Activated T-cell treated with anti-CD3 and anti-CD28 coated beads, Interleukin-2, amount 50 U/mL, for 24 hours (primary cell): ENCODE data around the gene SHC2.

ENCODE experiments used
- DNase-seq: peaks from one replicate; pipeline ENCODE4 v3.0.0-alpha.2; 2020
- H3K27ac Mint-ChIP-seq: 2 replicates; pipeline ENCODE4 v1.8.0; 2020; ENCODE audit warnings: mild to moderate bottlenecking, mixed read lengths
- H3K27me3 Mint-ChIP-seq: 2 replicates; pipeline ENCODE4 v1.8.0; 2020; ENCODE audit warnings: mixed read lengths
- H3K36me3 Mint-ChIP-seq: 2 replicates; pipeline ENCODE4 v1.8.0; 2020; ENCODE audit warnings: low read depth, mixed read lengths
- H3K4me1 Mint-ChIP-seq: 2 replicates; pipeline ENCODE4 v1.8.0; 2020; ENCODE audit warnings: low read depth, mixed read lengths
- H3K4me3 Mint-ChIP-seq: 2 replicates; pipeline ENCODE4 v1.8.0; 2020; ENCODE audit warnings: mild to moderate bottlenecking, moderate library complexity, mixed read lengths
- H3K9me3 Mint-ChIP-seq: 2 replicates; pipeline ENCODE4 v1.8.0; 2020; ENCODE audit warnings: mixed read lengths

The SHC2 gene

DNA sequence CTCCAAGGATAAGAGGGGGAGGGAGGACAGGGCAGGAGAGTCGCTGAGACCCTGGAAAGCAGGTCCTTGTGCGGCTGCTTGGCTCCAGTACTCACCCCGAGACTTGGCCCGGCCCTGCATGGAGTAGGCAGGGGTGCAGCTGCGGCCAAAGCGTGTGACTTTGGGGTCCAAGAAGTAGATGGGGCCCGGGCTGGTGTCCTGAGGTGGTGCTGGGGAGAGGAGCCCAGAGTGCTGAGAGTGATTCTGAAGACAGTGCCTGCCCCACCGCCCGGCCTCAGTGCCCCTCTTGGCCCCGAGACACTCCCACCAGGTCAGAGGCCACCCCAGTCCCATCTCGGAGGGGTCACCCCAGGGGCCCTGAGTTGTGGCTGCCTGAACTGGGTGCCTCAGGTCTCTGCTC lies 6.7 kb upstream of the SHC2 start:
- no peaks in the 10 kb centered on the region for H3K4me1 Mint-ChIP-seq
- no peaks in the 10 kb centered on the region for H3K9me3 Mint-ChIP-seq
- H3K27ac Mint-ChIP-seq, result no peak overlapping the region
- DNase-seq, result no peak
- peaks cover 8% of the 10 kb centered on the region for H3K27me3 Mint-ChIP-seq
- no peaks in the 10 kb centered on the region for H3K36me3 Mint-ChIP-seq
- no peak overlapping the region for H3K4me3 Mint-ChIP-seq

DNA sequence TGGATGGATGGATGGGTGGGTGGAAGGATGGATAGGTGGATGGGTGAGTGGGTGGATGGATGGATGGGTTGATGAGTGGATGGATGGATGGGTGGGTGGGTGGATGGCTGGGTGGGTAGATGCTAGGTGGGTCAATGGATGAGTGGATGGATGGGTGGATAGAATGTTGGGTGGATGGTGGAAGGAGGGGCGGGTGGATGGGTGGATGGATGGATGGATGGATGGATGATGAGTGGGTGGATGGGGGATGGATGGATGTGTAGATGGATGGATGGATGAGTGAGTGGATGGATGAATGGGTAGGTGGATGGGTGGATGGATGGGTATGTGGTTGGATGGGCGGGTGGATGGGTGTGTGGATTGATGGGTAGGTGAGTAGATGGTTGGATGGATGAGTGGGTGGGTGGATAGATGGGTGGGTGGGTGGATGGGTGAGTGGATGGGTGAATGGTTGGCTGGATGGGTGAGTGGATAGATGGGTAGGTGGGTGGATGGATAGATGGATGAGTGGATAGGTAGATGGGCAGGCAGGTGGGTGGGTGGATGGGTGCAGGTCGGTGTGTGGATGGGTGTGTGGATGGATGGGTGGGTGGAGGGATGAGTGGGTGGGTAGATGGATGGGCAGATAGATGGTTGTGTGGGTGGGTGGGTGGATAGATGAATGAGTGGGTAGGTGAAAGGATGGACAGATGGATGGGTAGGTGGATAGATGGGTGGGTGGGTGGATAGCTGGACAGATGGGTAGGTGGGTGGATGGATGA lies 4.4 kb upstream of the SHC2 start:
- DNase-seq, result no peak
- Mint-ChIP-seq H3K4me1 (peaks cover 3% of the 10 kb centered on the region), H3K36me3 (no peaks in the 10 kb centered on the region), H3K9me3 (no peaks in the 10 kb centered on the region), H3K27me3 (peaks cover 18% of the 10 kb centered on the region), H3K27ac (no peak overlapping the region), H3K4me3 (no peak overlapping the region)

DNA sequence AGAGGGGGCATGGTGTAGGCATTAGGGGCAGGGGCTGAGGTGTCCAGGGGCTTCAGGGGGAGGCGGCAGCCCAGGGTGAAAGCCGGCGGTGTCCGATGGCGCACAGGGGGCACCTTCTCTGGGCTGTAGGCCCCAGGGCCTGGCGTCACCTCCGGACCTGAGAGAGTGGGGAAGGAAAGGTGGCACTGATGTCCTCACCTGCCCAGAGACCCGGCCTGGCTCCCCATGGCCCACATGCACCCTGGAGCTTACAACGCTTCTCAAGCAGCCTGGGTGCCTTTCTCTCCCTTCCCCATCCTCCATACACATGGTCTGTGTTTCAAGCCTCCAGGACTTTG lies 3.3 kb upstream of the SHC2 start:
- Mint-ChIP-seq H3K4me3 (no peak overlapping the region), H3K27ac (no peak overlapping the region), H3K27me3 (peaks cover 25% of the 10 kb centered on the region), H3K36me3 (no peaks in the 10 kb centered on the region), H3K9me3 (no peaks in the 10 kb centered on the region), H3K4me1 (peaks cover 8% of the 10 kb centered on the region)
- DNase-seq, result no peak

DNA sequence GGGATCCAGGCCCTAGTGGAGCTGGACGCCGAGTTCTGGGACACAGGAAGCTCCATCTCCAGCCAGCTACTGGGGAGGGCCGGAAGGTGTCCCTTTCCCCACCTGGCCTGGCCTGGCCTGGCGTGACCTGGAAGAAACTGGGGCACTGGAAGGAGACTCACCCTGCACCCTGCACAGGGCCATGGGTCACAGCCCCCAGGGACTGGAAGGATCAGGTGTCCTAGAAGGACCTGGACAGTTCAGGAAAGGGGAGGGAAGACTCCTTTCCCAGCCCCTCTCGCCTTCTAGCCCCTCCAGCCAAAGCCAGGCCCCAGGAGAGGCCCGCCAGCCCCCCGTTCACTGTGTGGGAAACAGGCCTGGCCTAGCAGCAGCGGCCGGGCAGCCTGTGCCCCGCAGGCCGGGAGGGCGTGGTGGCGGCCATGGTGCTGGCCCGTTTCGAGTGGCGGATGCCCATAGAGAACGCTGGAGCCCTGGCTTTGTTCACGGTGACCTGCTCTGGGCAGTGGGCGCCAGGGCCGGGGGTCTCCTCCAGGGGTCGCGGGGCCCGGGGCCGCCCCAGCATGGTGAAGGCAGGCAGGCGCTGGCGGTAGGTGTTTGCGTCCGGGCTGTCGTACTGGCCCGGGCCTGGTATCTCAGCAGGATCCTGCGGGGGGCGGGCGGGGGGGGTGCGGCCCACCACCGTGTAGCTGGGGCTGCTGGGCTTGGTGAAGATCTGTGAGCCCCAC lies 2.8 kb upstream of the SHC2 start:
- Mint-ChIP-seq H3K27ac (no peak overlapping the region), H3K9me3 (no peaks in the 10 kb centered on the region), H3K27me3 (peaks cover 25% of the 10 kb centered on the region), H3K4me1 (peaks cover 8% of the 10 kb centered on the region), H3K4me3 (no peak overlapping the region), H3K36me3 (no peaks in the 10 kb centered on the region)
- DNase-seq, result no peak

DNA sequence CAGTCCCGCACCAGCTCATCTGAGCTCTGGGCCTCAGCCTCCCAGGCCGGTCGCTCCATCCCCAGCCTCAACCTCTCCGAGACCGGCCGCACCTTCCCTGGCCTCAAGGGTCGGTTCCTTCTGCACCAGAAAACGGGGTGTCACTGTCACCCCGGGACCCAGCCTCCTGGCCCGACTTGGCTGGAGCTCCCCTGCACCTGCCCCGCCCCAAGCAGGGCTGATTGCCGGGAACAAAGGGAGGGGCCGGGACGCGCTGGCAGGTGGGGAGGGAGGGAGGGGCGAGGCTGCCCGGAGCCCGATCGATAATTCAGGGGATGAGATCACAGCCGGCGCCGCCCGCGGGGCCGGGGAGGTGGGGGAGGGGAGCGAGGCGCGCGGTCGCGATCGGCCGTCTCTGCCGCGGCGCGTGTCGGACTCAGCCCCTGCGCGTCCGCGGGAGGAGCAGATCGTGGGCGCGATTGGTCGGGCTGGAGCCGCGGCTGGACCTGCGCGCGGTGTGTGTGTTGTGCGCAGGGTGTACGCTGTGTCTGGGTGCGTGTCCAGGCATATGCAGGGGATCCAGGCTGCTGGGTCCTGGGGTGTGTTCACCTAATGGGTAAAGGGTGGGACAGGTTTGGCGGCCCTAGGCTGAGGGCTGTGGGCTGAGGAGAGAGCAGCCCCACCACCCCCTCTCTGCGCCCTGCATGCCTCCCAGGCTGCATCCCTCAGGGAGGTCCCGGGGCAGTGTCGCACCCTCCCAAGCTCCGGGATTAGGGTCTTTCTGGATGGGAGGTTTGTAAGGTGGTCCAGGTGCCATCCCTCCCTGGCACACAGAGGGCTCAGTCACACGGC lies 1.1 kb upstream of the SHC2 start:
- Mint-ChIP-seq H3K4me1 (peaks cover 8% of the 10 kb centered on the region), H3K36me3 (no peaks in the 10 kb centered on the region), H3K27me3 (peaks cover 25% of the 10 kb centered on the region), H3K9me3 (no peaks in the 10 kb centered on the region), H3K4me3 (peak overlapping the region; percentile 60), H3K27ac (no peak overlapping the region)
- peak; percentile 38 for DNase-seq

DNA sequence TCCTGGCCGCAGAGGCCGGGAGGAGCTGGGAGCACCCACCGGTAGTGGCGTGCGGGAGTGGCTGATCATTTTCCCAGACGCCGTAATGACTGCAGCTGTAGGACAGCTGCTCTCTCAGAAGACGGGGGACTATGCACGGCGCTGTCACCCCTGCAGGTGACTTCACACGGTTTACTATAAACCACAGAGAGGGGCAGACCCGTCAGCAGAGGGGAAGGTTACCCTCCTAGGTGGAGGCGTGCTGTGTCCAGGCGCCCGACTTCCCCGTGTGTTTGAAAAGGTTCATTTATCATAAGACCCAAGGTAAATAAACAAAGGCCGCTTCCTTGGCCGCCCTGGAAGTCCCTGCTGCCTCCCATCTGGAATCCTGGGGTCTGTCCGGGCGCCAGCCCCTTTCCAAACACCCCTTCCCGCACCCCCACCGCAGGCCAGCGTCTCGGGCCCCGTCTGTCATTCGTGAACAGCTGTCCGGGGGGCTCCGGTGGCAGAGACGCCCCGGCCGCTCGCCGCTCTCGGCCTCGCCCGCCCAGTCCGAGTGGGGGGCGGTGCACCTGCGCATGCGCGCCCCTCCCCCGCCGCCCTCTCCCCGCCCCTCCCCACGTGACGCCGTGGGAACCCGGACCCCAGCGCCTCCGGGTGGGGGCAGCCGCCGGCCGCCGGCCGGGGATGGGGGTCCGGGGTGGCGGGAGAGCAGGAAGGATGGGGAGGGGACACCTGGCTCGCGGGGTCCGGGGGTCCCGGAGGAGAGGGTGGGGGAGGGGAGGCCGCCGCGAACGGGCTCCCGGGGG lies 915 bp downstream of the SHC2 start:
- H3K27ac Mint-ChIP-seq, result peak overlapping the region; percentile 59
- H3K4me3 Mint-ChIP-seq, result peak overlapping the region; percentile 64
- H3K27me3 Mint-ChIP-seq, result peaks cover 25% of the 10 kb centered on the region
- H3K9me3 Mint-ChIP-seq, result no peaks in the 10 kb centered on the region
- H3K36me3 Mint-ChIP-seq, result no peaks in the 10 kb centered on the region
- peak; percentile 65 for DNase-seq
- H3K4me1 Mint-ChIP-seq, result peaks cover 8% of the 10 kb centered on the region

DNA sequence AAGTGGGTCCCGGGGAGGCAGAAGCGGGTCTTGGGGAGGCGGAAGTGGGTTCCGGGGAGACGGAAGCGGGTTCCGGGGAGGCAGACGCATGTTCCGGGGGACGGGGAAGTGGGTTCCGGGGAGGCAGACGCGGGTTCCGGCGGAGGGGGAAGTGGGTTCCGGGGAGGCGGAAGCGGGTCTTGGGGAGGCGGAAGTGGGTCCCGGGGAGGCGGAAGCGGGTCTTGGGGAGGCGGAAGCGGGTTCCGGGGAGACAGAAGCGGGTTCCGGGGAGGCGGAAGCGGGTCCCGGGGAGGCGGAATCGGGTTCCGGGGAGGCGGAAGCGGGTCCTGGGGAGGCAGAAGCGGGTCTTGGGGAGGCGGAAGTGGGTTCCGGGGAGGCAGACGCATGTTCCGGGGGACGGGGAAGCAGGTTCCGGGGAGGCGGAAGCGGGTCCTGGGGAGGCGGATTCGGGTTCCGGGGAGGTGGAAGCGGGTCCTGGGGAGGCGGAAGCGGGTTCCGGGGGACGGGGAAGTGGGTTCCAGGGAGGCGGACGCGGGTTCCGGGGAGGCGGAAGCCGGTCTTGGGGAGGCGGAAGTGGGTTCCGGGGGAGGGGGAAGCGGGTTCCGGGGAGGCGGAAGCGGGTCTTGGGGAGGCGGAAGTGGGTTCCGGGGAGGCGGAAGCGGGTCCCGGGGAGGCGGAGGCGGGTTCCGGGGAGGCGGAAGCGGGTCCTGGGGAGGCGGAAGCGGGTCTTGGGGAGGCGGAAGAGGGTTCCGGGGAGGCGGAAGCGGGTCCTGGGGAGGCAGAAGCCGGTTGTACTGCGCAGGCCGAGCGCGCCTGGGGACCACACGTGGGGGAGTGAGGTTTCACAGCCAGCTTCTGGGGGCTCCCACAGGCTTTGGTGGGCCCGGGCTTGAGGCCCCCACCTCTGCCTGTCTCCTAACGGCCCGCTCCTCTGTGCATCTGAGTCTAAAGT lies 2.5 kb downstream of the SHC2 start:
- no peak for DNase-seq
- peaks cover 23% of the 10 kb centered on the region for H3K27me3 Mint-ChIP-seq
- H3K4me1 Mint-ChIP-seq, result peaks cover 8% of the 10 kb centered on the region
- H3K4me3 Mint-ChIP-seq, result no peak overlapping the region
- H3K36me3 Mint-ChIP-seq, result no peaks in the 10 kb centered on the region
- H3K27ac Mint-ChIP-seq, result no peak overlapping the region
- no peaks in the 10 kb centered on the region for H3K9me3 Mint-ChIP-seq

DNA sequence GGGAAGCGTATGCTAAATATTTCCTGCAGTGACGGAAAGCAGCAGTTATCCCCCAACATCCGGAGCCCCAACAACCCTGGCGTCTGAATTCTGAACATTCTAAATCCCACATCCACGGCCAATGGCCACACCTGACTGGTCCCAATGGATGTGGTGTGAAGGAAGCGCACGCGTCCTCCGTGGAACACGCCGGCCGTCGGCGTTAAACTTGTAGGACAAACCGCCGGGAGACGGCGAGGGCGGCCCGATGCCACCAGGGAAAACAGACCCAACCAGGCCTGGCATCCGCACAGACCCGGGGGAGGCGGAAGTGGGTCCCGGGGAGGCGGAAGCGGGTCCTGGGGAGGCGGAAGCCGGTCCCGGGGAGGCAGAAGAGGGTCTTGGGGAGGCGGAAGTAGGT lies 3.2 kb downstream of the SHC2 start:
- H3K27ac Mint-ChIP-seq, result no peak overlapping the region
- no peaks in the 10 kb centered on the region for H3K36me3 Mint-ChIP-seq
- H3K27me3 Mint-ChIP-seq, result peaks cover 18% of the 10 kb centered on the region
- no peaks in the 10 kb centered on the region for H3K9me3 Mint-ChIP-seq
- DNase-seq, result no peak
- peaks cover 8% of the 10 kb centered on the region for H3K4me1 Mint-ChIP-seq
- H3K4me3 Mint-ChIP-seq, result no peak overlapping the region

DNA sequence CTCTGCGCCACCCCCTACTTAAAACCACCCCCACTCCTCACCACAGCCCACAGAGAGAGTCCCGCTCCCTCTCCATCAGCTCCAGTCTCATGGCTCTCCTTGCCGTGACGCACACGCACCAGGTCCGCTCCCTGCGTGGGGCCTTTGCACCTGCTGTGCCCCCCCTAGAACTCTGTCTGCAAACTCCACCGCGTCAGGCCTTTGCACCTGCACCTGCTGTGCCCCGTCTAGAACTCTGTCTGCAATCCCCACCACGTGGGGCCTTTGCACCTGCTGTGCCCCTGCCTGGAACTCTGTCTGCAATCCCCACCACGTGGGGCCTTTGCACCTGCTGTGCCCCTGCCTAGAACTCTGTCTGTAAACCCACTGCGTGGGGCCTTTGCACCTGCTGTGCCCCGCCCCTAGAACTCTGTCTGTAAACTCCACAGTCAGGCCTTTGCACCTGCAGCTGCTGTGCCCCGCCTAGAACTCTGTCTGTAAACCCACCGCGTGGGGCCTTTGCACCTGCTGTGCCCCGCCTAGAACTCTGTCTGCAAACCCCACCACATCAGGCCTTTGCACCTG lies 4.2 kb downstream of the SHC2 start:
- H3K9me3 Mint-ChIP-seq, result no peaks in the 10 kb centered on the region
- no peaks in the 10 kb centered on the region for H3K36me3 Mint-ChIP-seq

DNA sequence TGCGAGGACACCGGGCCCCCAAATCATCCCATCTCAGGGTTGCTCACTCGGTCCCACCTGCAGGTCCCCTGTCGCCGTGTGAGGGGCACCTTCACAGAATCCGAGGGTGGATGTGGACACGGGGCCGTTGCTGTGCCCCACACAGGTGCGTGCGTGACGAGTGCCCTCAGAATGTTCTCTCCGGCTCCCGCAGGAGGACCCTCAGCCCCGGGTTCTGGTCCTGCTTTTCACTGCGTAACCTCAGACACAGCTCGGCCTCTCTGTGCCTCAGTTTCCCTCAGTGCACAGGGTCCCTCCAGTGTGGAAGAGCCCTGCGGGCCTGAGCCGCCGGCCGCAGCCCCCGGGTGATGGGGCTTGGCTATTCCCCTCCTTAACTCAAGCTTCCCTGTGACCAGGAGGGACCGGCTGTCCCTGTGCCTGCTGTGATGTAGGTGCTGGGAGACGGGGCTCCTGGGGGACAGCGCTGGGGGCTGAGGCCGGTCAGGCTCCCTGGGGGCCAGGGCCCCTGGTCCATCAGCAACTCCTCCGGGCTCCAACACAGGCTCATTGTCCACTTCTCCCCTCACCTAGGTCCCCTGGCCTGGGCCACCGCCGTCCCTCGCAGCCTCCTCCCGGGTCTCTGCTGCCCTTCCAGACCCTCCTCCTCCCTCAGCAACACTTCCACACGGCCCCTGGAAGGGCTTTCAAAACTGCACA lies 4.8 kb downstream of the SHC2 start:
- Mint-ChIP-seq H3K4me3 (no peak overlapping the region), H3K36me3 (no peaks in the 10 kb centered on the region), H3K27ac (no peak overlapping the region), H3K4me1 (peaks cover 6% of the 10 kb centered on the region), H3K27me3 (peaks cover 7% of the 10 kb centered on the region), H3K9me3 (no peaks in the 10 kb centered on the region)
- DNase-seq, result no peak

More for the DNA sequence above, 4.2 kb downstream of the SHC2 start:
- Mint-ChIP-seq H3K4me3 (no peak overlapping the region), H3K27ac (no peak overlapping the region), H3K27me3 (peaks cover 9% of the 10 kb centered on the region), H3K4me1 (peaks cover 7% of the 10 kb centered on the region)
- DNase-seq, result no peak

DNA sequence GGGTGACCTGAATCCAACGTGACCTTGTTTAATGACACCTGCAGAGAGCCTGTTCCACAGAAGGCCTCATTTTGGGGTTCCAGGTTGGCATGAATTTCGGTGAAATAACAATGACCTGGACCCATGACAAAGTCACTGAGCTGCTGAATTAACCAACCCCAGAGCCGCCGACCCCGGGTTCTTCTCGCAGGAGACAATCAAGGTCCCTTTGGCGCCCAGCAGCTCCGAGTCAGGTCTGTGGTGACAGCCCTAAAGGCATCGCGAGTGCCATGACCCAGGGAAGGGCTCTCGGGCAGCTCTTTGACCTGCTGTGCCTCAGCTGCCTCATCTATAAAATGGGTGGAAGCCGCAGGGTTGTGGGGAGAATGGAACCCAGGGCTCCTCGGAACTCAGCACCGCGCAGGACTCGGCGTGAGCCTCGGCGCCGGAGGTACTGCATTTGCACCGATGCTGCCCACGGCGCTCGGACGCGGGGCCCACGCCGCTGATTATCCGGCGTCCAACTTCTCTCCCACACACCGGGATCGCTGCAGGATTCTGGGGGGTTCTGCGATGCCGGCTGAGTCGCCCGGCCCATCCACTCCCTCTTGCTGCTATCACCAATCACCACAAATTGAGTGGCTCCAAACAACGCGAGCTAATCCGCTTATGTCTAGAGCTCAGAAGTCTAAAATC lies 5.7 kb downstream of the SHC2 start:
- DNase-seq, result no peak
- Mint-ChIP-seq H3K27ac (no peak overlapping the region), H3K9me3 (peaks cover 5% of the 10 kb centered on the region), H3K4me1 (peaks cover 6% of the 10 kb centered on the region), H3K4me3 (no peak overlapping the region), H3K36me3 (no peaks in the 10 kb centered on the region), H3K27me3 (peaks cover 7% of the 10 kb centered on the region)

DNA sequence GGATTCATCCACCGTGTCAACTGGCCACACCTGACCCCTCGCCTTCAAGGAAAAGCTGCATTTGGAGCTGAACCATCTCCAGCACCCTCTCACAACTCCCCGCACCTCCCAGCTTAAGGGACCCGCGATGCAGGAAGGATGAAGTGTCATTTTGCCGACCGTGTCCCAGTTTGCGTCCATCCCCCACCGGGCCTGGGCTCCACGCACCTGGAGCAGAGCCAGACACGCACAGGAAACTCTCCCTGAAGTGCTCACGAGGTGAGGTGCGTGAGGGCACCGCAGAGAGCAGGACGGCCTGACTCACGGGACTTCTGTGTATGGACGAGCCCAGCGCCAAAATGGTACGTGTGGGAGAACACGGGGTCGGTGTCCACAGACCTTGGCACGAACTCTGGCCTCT lies 7.2 kb downstream of the SHC2 start:
- Mint-ChIP-seq H3K27me3 (no peaks in the 10 kb centered on the region), H3K4me1 (no peaks in the 10 kb centered on the region), H3K27ac (no peak overlapping the region), H3K36me3 (no peaks in the 10 kb centered on the region), H3K9me3 (peaks cover 5% of the 10 kb centered on the region), H3K4me3 (no peak overlapping the region)
- DNase-seq, result no peak
